Bronchial epithelial cell (primary cell): ENCODE results near the gene SUN3. TPM values are rescaled to one million over a fixed set of nuclear protein-coding genes. Genes with fewer than 3 reads are reported as not detected.
"Not testable (repeated sequence)": the region's sequence is repeated elsewhere in the genome, so short reads cannot be mapped to it uniquely, and the experiment has no call there.

Source experiments
- DNase-seq: peaks from one replicate; pipeline ENCODE4 v3.0.0-alpha.2; 2010; ENCODE audit warnings: low read depth
- FAIRE-seq: peaks from 2 replicates; lab custom pipeline; 2011; peaks lifted over from hg19 to GRCh38; lab: Jason Lieb, UNC
- H3K27me3 ChIP-seq: 2 replicates; pipeline ENCODE4 v1.5.1; 2011; ENCODE audit warnings: low read length; ENCODE audit not compliant: control insufficient read depth, insufficient read depth
- H3K36me3 ChIP-seq: 2 replicates; pipeline ENCODE4 v1.5.1; 2011; ENCODE audit warnings: low read length; ENCODE audit not compliant: control insufficient read depth, insufficient read depth
- H3K4me3 ChIP-seq: 2 replicates; pipeline ENCODE4 v1.5.1; 2011; ENCODE audit warnings: mild to moderate bottlenecking, low read depth, low read length, control low read depth
- CTCF ChIP-seq: IDR thresholded peaks from 2 replicates; pipeline ENCODE4 v1.5.1; 2011; ENCODE audit warnings: mild to moderate bottlenecking, moderate library complexity, low read length, control low read depth, inconsistent platforms; ENCODE audit not compliant: insufficient read depth, severe bottlenecking
- total RNA-seq: library from RNA; depleted of rRNA; stranded (reverse); fragments of >200 nt; gene quantifications from 2 replicates; pipeline ENCODE4 v1.2.1, GENCODE V29; 2014

SUN3 gene
- total RNA-seq, 1 donor from 2014 or later = 0.79 TPM

GRCh38 chr7:48009954-48010353 is 19.0 kb downstream of the SUN3 start:
- Histone ChIP-seq H3K27me3 (no peaks in the 10 kb centered on the region), H3K4me3 (no peak overlapping the region), H3K36me3 (no peaks in the 10 kb centered on the region)
- FAIRE-seq = peak; percentile 23
- no peak for TF ChIP-seq CTCF
- DNase-seq = no peak

GRCh38 chr7:48009257-48009656 is 19.6 kb downstream of the SUN3 start:
- no peaks in the 10 kb centered on the region for H3K27me3 ChIP-seq
- FAIRE-seq = no peak
- no peak for TF ChIP-seq CTCF
- no peak overlapping the region for H3K4me3 ChIP-seq
- no peaks in the 10 kb centered on the region for H3K36me3 ChIP-seq
- no peak for DNase-seq

- FAIRE-seq (peak; percentile 7), DNase-seq (no peak)
- no peak overlapping the region for H3K4me3 ChIP-seq
- H3K36me3 ChIP-seq = no peaks in the 10 kb centered on the region
- TF ChIP-seq CTCF = no peak
- no peaks in the 10 kb centered on the region for H3K27me3 ChIP-seq
Measured at GRCh38 chr7:48006866-48007265, 22.0 kb downstream of the SUN3 start.

- Histone ChIP-seq H3K36me3 (no peaks in the 10 kb centered on the region), H3K27me3 (no peaks in the 10 kb centered on the region), H3K4me3 (no peak overlapping the region)
- TF ChIP-seq CTCF = no peak
- DNase-seq (no peak), FAIRE-seq (no peak)
Measured at GRCh38 chr7:48004638-48005037, 24.3 kb downstream of the SUN3 start.

- Histone ChIP-seq H3K4me3 (no peak overlapping the region), H3K36me3 (no peaks in the 10 kb centered on the region), H3K27me3 (no peaks in the 10 kb centered on the region)
- FAIRE-seq = no peak
- no peak for TF ChIP-seq CTCF
- no peak for DNase-seq
Measured at GRCh38 chr7:48004032-48004431, 24.9 kb downstream of the SUN3 start.

GRCh38 chr7:48000164-48000563 is 28.7 kb downstream of the SUN3 start:
- not testable (repeated sequence) for FAIRE-seq, H3K4me3 ChIP-seq, H3K27me3 ChIP-seq, H3K36me3 ChIP-seq
- DNase-seq = peak; percentile 61
